ENCODE measurements around the gene ATP5ME.

DNA sequence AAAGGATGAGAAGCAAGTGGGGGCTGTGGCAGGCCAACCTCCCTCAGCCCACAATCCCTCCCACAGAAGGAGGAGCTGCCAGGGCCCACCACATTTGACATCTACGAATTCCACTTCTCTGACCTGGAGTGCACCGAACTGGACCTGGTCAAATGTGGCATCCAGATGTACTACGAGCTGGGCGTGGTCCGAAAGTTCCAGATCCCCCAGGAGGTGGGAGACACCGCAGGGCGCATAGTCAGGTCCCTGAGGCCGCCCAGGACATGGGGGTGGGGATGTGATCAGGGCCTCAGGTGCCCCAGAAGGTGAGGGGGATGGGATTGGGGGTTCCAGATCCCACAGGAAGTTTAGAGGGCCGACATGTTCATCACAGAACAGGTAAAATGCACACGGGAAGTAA lies 13.7 kb downstream of the ATP5ME start:
- TF ChIP-seq CTCF (conservative IDR thresholded peaks at IDR 0.05 in 1 of 2, IDR thresholded peaks at IDR 0.05 in 1 of 2; ENCODE audit: low read depth in 1 of 2, low read length in 2 of 2) (no peak), EZH2 (IDR thresholded peaks at IDR 0.05; ENCODE audit: low read length, missing control alignments) (no peak)

Measured in fibroblast of lung (primary cell).